ENCODE measurements around the gene ATP6V1F.

The ATP6V1F gene

DNA sequence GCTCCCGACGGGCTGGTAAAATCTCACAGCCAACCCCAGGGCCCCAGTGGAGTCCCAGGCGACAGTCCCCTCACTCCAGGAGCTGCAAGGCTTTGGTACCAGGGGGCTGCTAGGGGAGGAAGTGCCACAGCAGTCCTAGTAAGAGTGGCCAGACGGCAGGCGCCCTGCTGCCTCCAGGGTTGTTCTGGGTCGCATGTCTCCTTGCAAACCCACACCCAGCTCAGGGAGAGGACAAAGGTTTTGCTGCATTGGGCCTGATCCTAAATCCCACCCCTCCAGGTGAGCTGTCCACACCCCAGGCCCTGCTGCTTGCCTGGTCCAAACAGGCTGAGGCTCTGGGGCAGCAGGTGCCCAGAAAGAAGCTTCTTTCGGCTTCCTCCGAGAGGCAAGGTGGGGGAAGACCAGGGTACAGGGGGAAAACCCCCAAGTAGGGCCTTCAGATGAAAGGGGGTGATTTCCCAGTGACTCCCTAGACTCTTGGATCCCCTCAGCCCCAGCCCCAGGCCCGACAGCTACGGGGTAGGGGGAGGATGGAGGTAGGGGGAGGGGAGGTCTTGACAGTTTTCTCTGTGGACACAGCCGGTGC, 52.0 kb downstream of the ATP6V1F start:
- Histone ChIP-seq H3K27me3 (ENCODE audit: insufficient read depth, low read length) (peaks cover 20% of the 10 kb centered on the region), H3K4me3 (ENCODE audit: low read length) (no peak overlapping the region)

DNA sequence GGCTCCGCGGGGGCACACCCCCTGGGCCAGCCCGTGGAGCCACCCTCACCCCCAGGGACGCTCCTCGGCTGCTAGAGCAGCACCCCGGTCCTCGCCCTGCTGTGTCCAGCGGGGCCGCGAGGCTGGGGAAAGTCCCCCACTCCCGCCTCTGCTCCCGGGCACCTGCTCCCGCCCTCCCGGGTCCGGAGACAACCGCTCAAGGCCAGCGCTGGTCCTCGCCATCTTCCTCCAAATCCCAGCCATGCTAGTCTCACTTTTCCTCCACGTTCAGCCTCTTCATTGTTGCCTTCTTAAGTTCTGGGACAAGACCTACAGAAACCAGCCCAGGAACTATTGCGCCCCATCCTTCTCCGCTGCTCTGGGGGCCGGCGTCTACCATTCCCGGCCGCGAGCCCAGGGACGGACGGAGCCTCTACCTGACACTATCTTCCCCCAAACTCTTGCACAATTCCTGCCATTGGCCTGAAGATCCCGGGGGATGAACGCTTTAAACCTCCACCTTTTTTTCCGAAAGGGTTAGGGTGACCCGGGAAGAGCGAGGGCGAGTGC, 52.7 kb downstream of the ATP6V1F start:
- no peak overlapping the region for H3K9ac ChIP-seq (ENCODE audit: low read depth, low read length)
- no peaks in the 10 kb centered on the region for H3K9me3 ChIP-seq (ENCODE audit: insufficient read depth, low read depth, low read length)
- H3K27ac ChIP-seq (ENCODE audit: low read length) = no peak overlapping the region
- no peak overlapping the region for H3K4me3 ChIP-seq (ENCODE audit: low read length)
- H3K27me3 ChIP-seq (ENCODE audit: insufficient read depth, low read length) = peaks cover 13% of the 10 kb centered on the region
- H3K36me3 ChIP-seq (ENCODE audit: insufficient read depth, low read depth, low read length) = no peaks in the 10 kb centered on the region
- peaks cover 7% of the 10 kb centered on the region; the same call in 1 of the 2 replicates for H3K4me1 ChIP-seq (ENCODE audit: insufficient read depth, low read length)

More for the DNA sequence above, 52.0 kb downstream of the ATP6V1F start:
- H3K9me3 ChIP-seq (ENCODE audit: insufficient read depth, low read depth, low read length) = no peaks in the 10 kb centered on the region
- H3K36me3 ChIP-seq (ENCODE audit: insufficient read depth, low read depth, low read length) = no peaks in the 10 kb centered on the region
- H3K9ac ChIP-seq (ENCODE audit: low read depth, low read length) = no peak overlapping the region
- peaks cover 7% of the 10 kb centered on the region; the same call in 1 of the 2 replicates for H3K4me1 ChIP-seq (ENCODE audit: insufficient read depth, low read length)
- no peak overlapping the region for H3K27ac ChIP-seq (ENCODE audit: low read length)
